Measurements from ENCODE around the gene LRTM2.

DNA sequence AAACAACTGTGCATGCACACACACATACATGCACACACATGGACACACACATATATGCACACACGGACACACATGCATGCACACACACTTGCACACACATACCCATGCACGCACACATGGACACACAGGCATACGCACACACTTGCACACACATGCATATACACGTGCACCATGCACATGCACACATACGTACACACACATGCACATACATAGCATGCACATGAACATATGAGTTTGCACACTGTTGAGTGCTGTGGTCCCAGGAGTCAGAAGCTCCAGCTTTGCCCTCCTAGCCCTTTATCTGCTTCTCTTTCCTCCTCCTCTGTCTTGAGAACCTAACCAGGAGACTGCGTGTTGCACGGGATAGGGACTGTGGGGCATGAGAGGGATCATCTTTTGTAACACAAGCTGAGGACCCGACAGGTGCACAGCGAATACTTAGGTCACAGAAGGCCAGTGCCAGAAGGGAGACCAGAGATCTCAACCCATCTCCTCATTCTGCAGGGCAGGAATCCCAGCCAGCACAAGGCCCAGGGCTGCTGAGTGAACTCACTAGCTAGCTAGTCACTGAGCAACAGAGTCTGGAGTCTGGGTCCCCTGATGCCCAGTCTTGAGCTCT, 3.5 kb upstream of the LRTM2 start:
- TF ChIP-seq, protein P1, sequence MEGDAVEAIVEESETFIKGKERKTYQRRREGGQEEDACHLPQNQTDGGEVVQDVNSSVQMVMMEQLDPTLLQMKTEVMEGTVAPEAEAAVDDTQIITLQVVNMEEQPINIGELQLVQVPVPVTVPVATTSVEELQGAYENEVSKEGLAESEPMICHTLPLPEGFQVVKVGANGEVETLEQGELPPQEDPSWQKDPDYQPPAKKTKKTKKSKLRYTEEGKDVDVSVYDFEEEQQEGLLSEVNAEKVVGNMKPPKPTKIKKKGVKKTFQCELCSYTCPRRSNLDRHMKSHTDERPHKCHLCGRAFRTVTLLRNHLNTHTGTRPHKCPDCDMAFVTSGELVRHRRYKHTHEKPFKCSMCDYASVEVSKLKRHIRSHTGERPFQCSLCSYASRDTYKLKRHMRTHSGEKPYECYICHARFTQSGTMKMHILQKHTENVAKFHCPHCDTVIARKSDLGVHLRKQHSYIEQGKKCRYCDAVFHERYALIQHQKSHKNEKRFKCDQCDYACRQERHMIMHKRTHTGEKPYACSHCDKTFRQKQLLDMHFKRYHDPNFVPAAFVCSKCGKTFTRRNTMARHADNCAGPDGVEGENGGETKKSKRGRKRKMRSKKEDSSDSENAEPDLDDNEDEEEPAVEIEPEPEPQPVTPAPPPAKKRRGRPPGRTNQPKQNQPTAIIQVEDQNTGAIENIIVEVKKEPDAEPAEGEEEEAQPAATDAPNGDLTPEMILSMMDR (IDR thresholded peaks at IDR 0.05), result no peak
- no peak for TF ChIP-seq EZH2phosphoT487 (IDR thresholded peaks at IDR 0.05)
- no peak for TF ChIP-seq EZH2 (IDR thresholded peaks at IDR 0.05)
